Thyroid gland (tissue), 4 donors: ENCODE measurements around the gene PRPF8. TPM values are rescaled to one million over a fixed set of nuclear protein-coding genes. Genes with fewer than 3 reads are reported as not detected.

Source experiments
- DNase-seq, 2 donors: peaks; one replicate each; pipeline ENCODE4 v3.0.0-alpha.2; 2019
- H3K27ac ChIP-seq, 3 donors: fragments of 200-600 bp; sonication (generic); 1 replicate in 2 of 3; 2 replicates in 1 of 3; pipeline ENCODE4 v1.5.1; 2016 to 2019; ENCODE audit warnings: mild to moderate bottlenecking in 1 of 3, moderate library complexity in 1 of 3
- H3K27me3 ChIP-seq: fragments of 200-600 bp; sonication (generic); one replicate; pipeline ENCODE4 v1.5.1; 2019
- H3K36me3 ChIP-seq, 2 donors: fragments of 200-600 bp; sonication (generic); one replicate each; pipeline ENCODE4 v1.5.1; 2016 to 2019
- H3K4me1 ChIP-seq, 2 donors: fragments of 200-600 bp; sonication (generic); one replicate each; pipeline ENCODE4 v1.5.1; 2017 to 2019
- H3K4me3 ChIP-seq, 3 donors: fragments of 200-600 bp; sonication (generic); replicated peaks in 1 of 3; 1 replicate in 2 of 3; 2 replicates in 1 of 3; pipeline ENCODE4 v1.5.1; 2016; ENCODE audit warnings: mild to moderate bottlenecking in 1 of 3
- H3K9me3 ChIP-seq: fragments of 200-600 bp; sonication (generic); one replicate; pipeline ENCODE4 v1.5.1; 2017
- POLR2A ChIP-seq, 2 donors: fragments of 450-650 bp; IDR thresholded peaks; one replicate each; pipeline ENCODE4 v1.6.1; 2017; ENCODE audit warnings: antibody characterized with exemption in 2 of 2, mild to moderate bottlenecking in 2 of 2, moderate library complexity in 1 of 2
- WGBS, 2 donors: methylation state at CpG; one replicate each; pipeline ENCODE4 v1.1.5; 2017; 5-methylcytosine and 5-hydroxymethylcytosine counted together
- intact Hi-C: fragments of 100-400 bp; cut with DNase I; formaldehyde crosslinking; loops from one replicate; pipeline ENCODE4 v1.15.1; 2023
- total RNA-seq, 4 donors: library from RNA; depleted of rRNA; stranded (reverse); fragments of >200 nt; gene quantifications; one replicate each; pipeline ENCODE4 v1.2.3, GENCODE V29; 2016
- TF ChIP-seq, protein P1 (sequence below), 6 experiments: fragments of 200-600 bp in 3 of 6; fragments of 450-650 bp in 3 of 6; sonication (generic) in 3 of 6; IDR thresholded peaks; one replicate each; pipeline ENCODE4 v1.5.1; 2016 to 2019; ENCODE audit warnings: antibody characterized with exemption in 6 of 6, mild to moderate bottlenecking in 2 of 6, inconsistent platforms in 1 of 6, moderate library complexity in 1 of 6

PRPF8 gene
- total RNA-seq, 4 donors from 2014 or later = 181 to 256 (median 242) TPM

DNA sequence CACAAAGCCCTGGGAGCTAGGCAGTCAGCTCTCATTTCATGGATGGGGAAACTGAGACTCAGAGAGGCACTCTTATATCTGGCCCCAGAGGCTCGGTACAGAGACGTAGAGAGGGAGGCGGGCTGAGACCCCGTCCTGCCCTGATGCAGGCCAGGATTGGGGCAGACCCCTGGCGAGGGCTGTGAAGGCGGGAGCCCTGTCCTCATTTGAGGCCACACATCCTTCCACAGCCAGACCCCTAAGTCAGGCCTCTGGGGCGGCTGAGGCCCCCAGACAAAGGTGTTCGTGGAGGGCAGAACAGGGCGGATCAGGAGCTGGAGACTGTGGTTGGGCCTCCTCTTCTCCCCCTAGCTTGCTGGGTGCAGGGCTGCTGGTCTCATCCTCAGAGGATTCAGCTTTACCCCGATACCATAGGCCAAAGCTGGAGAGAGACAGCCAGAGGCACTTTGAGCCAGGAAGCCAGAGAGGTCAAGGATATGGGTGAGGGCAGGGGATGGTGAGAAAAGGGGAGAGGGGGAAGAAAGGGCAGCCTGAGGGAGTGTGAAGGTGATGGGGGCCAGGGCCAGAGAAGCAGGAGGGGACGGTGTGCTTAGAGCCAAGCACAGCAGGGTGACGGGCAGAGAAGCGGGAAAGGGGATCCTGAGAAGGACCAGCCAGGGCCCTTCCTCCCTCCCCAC is 38.3 kb downstream of the PRPF8 start:
- peaks cover 38 to 62% of the 10 kb centered on the region in 2 donors for H3K4me1 ChIP-seq
- no peaks in the 10 kb centered on the region for H3K27me3 ChIP-seq
- intact Hi-C loops = loop anchor here (5.0 kb wide), 1 partner anchor 74 kb away; no protein-coding TSS in a partner anchor
- H3K9me3 ChIP-seq = no peaks in the 10 kb centered on the region
- no peak overlapping the region for H3K4me3 ChIP-seq
- peak overlapping the region in 2 of 3 donors; percentile 81 to 88 for H3K27ac ChIP-seq
- WGBS, 2 donors = 87% methylated on average over 13 of the region's 13 CpGs
- DNase-seq = no peak
- TF ChIP-seq POLR2A (IDR thresholded peaks at IDR 0.05) = no peak
- TF ChIP-seq, protein P1, sequence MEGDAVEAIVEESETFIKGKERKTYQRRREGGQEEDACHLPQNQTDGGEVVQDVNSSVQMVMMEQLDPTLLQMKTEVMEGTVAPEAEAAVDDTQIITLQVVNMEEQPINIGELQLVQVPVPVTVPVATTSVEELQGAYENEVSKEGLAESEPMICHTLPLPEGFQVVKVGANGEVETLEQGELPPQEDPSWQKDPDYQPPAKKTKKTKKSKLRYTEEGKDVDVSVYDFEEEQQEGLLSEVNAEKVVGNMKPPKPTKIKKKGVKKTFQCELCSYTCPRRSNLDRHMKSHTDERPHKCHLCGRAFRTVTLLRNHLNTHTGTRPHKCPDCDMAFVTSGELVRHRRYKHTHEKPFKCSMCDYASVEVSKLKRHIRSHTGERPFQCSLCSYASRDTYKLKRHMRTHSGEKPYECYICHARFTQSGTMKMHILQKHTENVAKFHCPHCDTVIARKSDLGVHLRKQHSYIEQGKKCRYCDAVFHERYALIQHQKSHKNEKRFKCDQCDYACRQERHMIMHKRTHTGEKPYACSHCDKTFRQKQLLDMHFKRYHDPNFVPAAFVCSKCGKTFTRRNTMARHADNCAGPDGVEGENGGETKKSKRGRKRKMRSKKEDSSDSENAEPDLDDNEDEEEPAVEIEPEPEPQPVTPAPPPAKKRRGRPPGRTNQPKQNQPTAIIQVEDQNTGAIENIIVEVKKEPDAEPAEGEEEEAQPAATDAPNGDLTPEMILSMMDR (IDR thresholded peaks at IDR 0.05) = no peak
- H3K36me3 ChIP-seq = peaks cover 9% of the 10 kb centered on the region in 2 donors

DNA sequence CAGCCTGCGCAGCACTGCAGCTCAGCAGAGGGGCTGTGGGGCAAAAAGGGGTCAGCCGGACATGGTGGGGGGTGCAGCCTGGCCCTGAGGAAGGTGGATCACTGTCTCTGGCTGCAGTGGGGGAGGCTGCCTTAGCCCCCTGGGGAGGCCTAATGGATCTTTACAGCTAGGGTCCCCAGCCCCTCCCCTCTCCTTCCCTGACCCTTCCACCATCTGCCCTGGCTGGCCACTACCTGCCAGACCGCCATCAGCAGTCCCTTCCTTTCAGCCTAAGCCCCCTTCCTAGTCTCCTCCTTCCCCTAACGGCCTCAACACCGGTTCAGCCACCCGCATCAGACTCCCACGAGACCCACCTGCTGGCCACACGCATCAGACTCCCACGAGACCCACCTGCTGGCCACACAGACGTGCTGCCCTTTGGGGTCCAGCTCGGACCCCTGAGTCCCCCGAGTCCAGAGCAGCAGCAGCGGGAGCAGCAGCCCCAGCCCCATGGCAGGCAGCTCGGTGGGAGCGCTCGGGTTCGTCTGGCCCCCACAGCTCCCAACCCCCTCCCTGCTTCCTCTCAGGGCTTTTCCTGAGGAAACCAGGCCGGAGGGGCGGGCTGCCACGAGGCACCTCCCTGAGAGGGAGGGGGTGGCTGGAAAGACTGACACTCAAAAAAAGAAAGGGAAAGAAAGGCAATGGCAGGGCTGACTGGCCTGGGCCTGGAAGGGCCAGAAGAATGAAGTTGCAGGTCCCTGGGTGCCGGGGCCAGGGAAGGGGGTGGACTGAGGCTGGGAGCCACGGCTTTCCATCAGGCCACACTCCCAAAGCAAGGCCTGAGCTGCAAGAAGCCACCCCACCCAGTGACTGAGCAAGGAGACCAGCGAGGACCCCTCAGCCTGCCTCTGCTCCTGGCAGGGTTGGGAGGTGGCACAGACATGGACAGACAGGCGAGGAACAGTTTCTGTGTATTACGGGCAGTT is 39.2 kb downstream of the PRPF8 start, which contains the start of gene SCARF1:
Gene SCARF1, minus strand, starts transcription at position 526 of the 965 bp plus-strand sequence. Its CDS starts 35 bp downstream, at position 491.
- intact Hi-C loops = loop anchor here (5.0 kb wide), 1 partner anchor 73 kb away; no protein-coding TSS in a partner anchor
- peaks cover under 1% of the 10 kb centered on the region in 2 donors for H3K36me3 ChIP-seq
- WGBS, 2 donors = 64% methylated on average over 23 to 24 of the region's 25 CpGs
- H3K9me3 ChIP-seq = no peaks in the 10 kb centered on the region
- H3K27ac ChIP-seq = peak within 1 kb of the TSS; percentile 71 to 88 (median 81)
- H3K4me1 ChIP-seq = peaks cover 40 to 60% of the 10 kb centered on the region in 2 donors
- TF ChIP-seq, protein P1 (IDR thresholded peaks at IDR 0.05) = no peak
- TF ChIP-seq POLR2A (IDR thresholded peaks at IDR 0.05) = peak in 1 of 2 donors; percentile 36
- DNase-seq = peak; percentile 32 to 44
- H3K27me3 ChIP-seq = no peaks in the 10 kb centered on the region
- H3K4me3 ChIP-seq = peak within 1 kb of the TSS in 1 of 3 donors; percentile 20

DNA sequence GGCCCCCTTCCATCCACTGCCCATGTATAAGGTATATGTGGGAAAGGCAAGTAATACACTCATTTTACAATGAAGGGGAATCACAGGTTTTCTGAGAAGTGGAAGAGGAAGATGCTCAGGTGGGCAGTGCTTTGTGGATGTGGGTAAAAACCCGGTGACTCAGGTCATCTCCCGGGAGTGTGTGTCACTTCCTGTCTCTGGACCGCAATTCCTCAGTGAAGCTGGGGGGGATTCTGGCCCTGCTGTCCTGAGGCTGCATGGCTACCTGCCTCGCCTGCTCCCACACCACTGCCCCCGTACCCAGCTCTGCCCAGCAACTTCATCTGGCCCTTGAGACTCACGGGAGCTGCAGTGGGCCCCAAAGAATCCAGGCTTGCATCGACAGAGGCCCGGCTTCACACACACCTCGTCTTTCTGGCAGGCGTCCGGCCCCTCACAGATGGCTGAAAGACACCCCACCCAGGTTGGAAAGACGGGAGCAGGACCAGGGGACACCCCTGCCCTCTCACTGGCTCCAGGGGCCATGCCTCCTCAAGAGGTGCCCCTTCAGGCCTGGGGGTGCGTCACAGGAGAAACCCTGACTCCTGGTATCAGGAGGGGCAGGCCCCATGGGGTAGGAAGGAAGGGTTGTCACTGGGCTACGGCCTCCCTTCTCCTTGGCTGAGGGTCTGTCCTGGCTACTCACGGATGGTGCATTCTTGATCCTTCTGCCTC is 40.0 kb downstream of the PRPF8 start:
- WGBS, 2 donors = 56 to 67% methylated on average over 10 to 14 of the region's 15 CpGs
- peaks cover 43 to 62% of the 10 kb centered on the region in 2 donors for H3K4me1 ChIP-seq

DNA sequence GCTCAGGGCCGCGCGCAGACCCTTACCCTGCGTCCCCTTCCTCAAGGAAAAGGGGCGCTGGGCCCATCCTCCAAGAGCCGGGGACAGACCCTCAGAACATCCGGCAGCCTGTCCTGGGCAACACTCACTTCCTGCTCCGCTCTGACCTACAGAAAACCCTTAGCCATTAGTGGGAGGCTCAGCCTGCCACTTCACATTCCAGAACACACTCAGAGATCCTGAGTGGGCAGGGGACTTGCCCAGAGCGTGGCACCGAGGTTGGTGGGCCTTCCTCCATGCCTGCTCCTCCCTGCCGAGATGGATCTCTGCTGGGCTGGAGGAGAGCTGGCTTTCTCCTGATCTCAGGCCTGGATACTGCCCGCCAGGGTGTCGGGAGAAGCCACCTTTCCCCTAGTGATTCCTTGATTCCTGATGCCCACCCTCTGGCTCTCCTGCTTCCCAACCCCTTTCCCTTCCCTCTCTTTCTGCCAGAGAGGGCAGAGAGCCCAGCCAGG is 40.6 kb downstream of the PRPF8 start:
- peak overlapping the region; percentile 71 to 88 (median 81) for H3K27ac ChIP-seq
- no peaks in the 10 kb centered on the region for H3K27me3 ChIP-seq
- TF ChIP-seq, protein P1 (IDR thresholded peaks at IDR 0.05) = no peak
- TF ChIP-seq POLR2A (IDR thresholded peaks at IDR 0.05) = peak in 1 of 2 donors; percentile 53
- H3K4me1 ChIP-seq = peaks cover 46 to 68% of the 10 kb centered on the region in 2 donors
- no peaks in the 10 kb centered on the region for H3K9me3 ChIP-seq
- DNase-seq = peak; percentile 84 to 88
- intact Hi-C loops = no loop called here
- H3K36me3 ChIP-seq = no peaks in the 10 kb centered on the region
- 17 to 30% methylated on average over 6 of the region's 13 CpGs for WGBS, 2 donors
- H3K4me3 ChIP-seq = peak overlapping the region in 2 of 3 donors; percentile 23 to 47

More for the DNA sequence above, 40.0 kb downstream of the PRPF8 start:
- Histone ChIP-seq H3K36me3 (no peaks in the 10 kb centered on the region), H3K27me3 (no peaks in the 10 kb centered on the region), H3K4me3 (peak overlapping the region in 1 of 3 donors; percentile 47), H3K27ac (peak overlapping the region; percentile 71 to 88 (median 81)), H3K9me3 (no peaks in the 10 kb centered on the region)
- TF ChIP-seq POLR2A (IDR thresholded peaks at IDR 0.05) = no peak
- TF ChIP-seq, protein P1 (IDR thresholded peaks at IDR 0.05) = no peak
- no peak for DNase-seq
- intact Hi-C loops = loop anchor here (5.0 kb wide), 1 partner anchor 72 kb away; no protein-coding TSS in a partner anchor
